Stimulated activated CD8-positive, alpha-beta memory T cell treated with anti-CD3 and anti-CD28 coated beads, Interleukin-7, amount 100 ng/mL, for 1 hour (primary cell): ENCODE data around the gene ULK4.
"Not testable (repeated sequence)": the region's sequence is repeated elsewhere in the genome, so short reads cannot be mapped to it uniquely, and the experiment has no call there.

Experiments used
- DNase-seq, 2 donors: peaks; one replicate each; pipeline ENCODE4 v3.0.0-alpha.2; 2020; ENCODE audit warnings: low read depth in 2 of 2

The ULK4 gene

DNA sequence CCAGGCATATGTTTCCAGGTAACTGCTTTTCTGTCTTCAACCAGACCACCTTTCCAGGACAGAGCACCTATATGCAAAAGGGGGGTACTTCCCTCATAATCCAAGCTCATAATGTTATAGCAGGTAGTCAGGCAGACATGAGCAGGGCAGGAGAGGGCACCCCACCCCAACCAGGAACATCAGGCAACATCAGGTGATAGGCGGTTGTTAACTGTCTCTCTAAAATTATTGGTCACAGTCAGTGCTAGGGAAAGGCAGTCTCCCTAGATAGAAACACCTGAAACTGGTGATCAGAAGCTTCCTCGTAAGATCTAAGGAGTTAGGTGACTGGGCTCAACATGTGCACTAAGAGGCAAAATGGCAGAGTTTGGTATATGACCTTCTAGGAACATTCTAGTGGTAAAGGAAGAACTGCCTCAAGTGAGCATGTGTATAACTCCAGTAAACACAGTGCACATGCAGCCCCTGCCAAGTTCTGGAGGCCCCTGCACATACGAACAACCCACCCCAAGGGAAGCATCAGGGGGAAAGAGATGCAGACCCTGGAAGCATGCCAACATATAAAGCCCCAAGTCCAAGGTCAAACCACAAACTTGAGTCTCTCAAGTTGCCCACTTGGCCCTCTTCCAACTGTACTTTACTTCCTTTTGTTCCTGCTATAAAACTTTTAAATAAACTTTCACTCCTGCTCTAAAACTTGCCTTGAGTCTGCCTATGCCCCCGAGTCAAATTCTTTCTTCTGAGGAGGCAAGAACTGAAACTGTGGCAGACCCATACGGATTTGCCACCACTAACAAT lies 270.9 kb downstream of the ULK4 start:
- DNase-seq, result no peak

DNA sequence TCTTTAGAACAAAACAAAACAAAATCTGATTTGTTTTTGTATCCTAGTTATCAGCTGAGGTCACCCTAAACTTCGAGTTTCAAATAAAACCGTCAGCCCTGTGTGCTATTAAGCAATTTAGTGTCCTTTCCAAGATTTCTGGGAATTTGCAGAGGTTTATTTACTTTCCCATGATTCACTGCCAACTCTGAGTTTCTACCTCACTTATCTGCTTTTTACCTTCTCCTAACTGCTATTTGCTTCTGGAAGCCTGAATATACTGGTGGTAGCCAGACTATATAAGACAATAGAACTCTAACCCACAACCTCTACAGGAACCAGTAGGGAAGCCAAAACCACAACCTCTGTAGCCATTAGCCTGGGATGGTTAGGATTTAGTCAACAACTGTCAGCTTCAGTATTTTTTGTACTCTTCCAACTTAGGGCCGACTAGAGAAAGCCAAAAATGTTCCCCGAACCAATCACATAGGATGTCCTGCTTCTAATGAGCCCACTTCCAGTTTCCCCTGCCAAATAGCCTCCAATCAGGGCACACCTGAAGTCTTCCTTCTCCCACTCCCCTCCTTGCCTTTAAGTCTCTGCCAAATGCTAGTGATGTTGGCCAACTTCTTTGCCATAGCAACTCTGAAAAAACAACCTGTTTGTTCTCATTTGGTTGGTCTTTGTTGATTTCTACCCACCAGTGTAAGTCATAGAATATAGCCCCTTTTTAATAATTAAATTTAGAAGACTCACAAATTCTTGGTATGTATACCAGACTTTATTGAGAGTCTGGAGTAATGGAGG lies 273.1 kb downstream of the ULK4 start:
- no peak for DNase-seq

DNA sequence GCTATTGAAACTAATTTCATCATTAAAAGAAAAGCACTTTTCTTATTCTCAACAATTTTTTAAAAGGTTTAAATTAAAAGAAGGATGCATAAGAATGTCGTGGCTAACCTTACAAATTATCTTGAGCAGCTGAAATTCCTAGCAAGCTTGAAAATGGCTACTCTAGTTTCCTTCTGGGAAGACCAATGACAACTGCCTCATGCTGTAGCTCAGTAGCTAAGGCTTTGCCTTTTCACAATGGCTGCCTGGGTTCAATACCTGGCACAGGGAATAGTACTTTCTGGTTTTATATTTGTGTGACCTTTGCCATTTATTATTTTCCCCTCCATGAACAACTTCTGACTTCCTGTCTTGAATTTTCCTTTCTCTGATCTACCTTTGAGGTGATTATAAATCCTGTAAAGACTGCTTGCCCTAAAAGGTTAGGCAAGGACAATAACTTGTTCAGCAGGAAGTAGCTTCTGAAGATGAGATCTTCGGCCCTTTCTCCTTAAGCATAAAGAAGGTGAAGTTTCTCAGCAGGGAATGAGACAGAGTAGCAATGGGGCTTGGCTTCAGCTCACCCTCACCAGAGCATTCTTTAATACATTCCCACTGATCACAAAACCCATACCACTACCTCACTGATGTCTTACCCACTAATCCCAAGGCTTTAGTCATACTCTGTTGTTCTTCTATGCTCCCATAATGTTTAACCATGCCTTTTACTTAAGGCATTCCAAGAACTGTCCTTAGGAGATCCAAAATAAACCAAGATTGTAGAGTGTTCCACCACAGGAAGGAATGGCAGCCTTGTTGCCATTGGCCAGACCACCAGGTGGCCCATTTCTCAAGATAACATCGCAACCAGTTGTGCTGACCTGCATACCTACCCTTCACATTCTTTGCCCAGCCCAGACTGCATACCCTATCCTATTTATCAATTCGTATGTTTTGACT lies 276.8 kb downstream of the ULK4 start:
- no peak for DNase-seq

DNA sequence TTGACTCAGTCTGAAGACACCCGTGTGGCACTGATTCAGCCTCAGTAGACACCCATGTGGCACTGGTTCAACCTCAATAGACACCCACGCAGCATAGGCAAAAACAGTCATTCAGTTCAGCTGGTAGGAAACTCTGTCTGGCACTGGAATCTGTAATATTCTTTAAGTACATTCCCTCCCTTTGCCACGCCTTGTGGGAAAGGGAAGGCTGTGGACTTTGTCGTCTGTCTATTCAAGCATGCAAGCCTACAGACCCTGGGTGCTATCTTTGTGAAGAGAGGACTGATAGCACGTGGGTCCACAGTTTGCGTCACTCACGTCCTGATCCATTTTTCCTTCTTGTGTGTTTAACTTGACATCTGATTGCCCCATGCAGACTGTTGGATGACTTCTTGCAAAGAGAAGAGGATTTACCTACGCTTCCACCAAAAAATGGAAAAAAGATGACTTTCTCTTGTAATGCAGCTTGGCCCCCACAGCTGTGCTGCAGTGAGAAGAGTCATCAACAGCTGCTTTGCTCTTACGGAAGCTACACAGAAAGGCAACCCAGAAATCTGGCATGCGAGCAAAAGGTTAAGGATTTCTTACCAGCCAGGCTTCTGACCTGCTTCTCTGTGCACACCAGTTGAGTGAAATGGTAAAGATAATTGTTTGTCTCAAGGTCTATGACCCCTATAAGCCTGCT lies 278.1 kb downstream of the ULK4 start:
- DNase-seq, result no peak

DNA sequence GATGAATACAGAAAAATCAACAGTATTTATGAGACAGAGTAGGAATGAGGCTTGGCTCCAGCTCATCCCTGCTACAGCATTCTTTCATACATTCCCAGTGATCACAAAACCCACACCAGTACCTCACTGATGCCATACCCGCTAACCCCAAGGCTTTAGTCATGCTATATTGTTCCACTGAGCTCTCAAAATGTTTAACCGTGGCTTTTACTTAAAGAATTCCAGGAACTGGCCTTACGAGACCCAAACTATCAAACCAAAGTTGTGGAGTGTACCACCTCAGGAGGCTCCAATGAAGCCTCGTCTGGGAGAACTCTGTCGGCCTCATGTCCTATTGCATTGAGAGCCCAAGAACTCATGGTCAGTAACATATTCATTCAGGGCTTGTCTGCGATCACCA lies 278.9 kb downstream of the ULK4 start:
- no peak for DNase-seq

DNA sequence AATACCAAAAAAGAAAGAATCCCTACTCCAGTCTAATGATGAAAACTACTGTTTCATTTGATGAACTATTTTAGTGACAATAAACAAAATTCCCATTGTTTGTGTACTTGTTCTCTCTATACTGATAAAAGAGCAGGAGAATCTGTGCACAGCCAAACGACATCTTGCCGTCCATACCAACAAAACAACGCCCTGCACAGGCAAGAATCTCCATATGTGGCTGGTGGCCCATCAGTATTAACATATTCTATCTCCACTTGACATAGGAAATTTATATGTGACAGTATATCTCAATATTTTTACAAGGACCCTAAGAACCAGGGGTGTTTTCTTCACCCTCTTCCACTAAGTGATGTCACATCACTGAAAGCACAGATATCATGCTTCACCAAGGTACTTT lies 279.5 kb downstream of the ULK4 start:
- no peak for DNase-seq

DNA sequence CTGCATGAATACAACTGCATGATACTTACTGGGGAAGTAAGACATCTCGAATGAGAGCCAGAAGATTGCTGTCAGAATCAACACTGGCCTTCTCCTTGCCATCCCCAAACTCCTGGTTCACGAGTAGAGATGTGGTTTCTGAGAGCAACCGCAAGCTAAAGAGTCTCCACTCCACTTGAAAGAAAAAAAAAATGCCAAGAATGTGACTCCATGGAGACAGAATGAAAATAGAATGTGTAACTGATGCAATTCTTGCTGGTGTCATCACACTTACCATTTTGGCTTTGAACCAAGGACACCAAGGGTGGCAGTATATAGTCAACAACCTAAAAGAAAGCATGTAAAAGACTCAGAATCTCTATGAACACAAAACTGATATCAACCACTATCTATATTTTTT lies 280.4 kb downstream of the ULK4 start:
- DNase-seq, result no peak

DNA sequence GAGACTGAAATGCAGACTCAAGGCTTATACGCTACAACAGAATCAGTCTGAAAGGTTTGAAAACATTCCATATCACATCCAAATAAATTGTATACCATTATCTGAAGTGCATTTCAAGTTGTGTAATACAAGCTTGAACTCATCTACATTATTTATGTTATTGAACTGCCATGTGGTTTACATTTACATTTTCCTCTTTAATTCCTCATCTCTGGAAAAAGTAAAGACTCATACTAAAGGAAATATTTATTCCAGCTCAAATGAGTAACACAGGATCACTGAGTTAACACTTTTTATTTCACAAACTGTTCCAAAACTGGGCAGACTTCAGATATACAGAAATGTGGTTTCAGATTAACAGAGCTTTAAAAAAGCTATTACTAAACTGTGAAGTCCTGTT lies 282.5 kb downstream of the ULK4 start:
- no peak for DNase-seq

DNA sequence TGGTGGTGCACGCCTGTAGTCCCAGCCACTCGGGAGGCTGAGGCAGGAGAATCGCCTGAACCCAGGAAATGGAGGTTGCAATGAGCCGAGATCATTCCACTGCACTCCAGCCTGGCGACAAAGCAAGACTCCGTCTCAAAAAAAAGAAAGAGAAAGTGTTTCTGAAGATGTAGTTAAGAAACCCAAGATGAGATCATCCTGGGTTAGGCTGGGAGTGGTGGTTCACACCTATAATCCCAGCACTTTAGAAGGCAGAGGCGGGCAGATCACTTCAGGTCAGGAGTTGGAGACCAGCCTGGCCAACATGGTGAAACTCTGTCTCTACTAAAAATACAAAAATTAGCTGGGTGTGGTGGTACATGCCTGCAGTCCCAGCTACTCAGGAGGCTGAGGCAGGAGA lies 286.8 kb downstream of the ULK4 start:
- not testable (repeated sequence) for DNase-seq

DNA sequence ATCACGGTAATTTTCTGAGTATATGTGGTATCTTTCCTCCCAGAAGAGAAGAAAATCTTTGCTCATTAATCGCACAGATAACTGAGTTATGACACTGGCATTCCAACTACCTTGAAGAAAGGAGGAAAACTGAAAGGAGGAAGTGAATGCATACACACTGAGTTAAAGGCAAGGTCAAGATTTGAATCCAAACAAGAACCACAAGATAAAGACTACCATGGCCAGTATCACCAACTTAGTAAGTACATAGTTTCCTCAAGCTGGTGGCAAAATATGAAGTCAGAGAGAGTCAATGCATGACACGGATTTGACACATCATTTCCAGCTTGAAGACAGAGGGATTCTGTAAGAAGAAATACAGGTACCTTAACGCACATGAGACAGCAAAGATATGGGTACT lies 287.5 kb downstream of the ULK4 start:
- DNase-seq, result no peak

DNA sequence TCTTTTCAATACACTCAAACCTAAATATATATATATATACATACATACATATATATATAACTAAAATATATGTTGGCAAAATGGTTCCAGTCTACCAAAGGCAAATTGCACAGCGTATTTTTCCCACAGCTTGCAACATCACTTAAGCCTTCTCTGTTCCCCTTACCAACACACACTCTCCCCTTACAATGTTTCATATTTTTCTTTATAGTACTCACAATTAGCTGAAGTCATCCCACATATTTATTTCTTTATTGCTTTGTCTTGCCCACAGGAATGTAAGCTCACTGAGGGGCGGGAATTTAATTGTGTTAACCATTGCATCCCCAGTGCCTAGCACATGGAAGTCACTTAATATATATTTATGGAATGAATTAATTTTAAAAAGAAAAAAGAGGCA lies 288.3 kb downstream of the ULK4 start:
- DNase-seq, result no peak

DNA sequence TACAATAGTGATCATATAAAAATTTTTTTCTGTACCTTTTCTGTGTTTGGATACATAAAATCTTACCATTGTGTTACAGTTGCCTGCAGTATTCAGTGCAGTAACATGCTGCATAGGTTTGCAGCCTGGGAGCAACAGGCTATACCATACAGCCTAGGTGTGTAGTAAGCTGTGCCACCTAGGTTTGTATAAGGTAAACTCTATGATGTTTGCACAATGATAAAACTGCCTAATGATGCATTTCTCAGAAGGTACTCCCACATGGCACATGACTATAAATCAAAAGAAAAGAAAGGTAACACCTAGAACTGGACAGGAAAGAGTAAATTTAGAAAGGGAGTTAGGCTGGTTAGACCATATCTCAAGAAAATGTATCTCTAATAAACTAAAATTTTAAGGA lies 293.5 kb downstream of the ULK4 start:
- no peak for DNase-seq

DNA sequence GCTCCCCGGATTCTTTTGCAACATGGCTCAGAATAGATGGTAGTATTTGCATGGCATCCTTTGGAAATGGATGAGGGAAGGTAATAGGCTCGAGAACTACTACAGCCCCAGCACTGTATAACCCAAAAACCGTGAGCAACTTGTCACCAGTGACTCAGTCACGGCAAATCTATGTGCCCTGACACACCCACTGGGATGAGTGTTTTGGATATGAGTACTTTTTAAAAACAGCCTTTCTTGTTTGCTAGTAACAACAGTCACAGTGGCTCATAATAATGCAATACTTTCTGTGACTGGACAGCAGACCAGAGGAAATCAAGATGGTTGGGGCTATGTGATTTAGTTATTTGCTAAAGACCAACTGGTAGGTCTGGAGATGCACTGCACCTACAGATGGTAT lies 299.6 kb downstream of the ULK4 start:
- DNase-seq, result no peak

DNA sequence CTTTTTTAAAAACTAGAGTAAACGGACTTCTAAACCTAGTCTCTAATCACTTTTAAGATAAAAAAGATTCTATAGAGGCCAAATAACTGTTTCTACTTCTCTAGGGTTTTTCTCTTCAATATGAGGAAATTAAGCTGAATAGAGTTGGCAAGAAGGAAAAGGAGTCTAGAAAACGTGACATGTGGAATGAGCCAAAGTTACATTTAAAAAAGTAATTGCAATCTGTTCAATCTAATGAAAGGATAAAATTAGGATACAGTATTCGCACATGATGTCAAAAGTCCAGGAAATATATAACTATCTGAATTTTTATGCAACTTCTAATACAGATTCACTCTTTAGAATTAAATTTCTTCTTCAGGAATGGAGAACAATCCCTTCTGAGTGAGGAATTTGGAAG lies 300.1 kb downstream of the ULK4 start:
- no peak for DNase-seq

DNA sequence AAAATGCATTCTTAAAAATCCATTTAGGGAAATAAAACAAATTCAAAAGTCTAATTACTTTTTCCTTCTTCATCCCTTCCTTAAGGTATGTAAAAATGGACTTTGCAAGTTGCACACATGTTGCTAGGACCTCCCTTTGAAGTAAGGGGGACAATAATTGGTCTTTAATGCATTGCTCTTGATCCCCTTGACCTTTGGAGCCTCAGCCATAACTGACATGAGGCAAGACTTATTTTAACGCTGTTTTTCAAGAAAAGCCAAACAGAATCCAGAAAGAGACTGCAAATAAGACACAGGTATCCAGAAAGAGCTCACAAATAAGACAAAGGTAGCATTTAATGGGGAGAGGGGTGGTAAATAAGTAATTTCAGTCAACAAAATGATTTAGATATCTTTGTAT lies 301.4 kb downstream of the ULK4 start:
- no peak for DNase-seq

DNA sequence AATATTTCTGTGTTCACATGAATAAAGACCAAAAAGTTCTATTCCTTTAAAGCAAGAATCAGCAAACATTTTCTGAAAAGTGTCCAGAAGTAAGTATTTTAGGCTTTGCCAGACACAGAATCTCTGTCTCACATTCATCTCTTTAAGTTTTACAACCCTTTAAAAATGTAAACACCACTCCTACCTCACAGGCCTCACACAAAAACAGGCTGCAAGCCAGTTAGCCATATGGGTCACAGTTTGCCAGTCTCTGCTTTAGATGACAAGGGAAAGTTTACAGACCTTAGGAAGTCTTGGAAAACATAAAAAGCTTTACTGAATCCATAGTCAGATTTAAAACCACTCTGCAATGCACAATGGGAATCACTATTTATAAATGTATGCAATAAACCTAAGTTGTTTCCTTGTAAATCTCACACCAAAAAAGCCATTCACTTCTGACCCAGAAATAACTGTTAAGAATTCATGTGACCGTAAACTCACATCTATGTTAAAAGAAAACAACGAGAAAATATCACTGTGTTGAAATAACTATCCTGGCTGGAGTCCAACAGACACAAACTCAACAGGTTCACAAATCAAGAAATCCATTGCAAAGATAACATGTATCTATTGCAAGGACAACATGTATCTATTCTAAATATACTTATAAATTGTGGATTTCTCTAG lies 308.2 kb downstream of the ULK4 start:
- DNase-seq, result no peak

DNA sequence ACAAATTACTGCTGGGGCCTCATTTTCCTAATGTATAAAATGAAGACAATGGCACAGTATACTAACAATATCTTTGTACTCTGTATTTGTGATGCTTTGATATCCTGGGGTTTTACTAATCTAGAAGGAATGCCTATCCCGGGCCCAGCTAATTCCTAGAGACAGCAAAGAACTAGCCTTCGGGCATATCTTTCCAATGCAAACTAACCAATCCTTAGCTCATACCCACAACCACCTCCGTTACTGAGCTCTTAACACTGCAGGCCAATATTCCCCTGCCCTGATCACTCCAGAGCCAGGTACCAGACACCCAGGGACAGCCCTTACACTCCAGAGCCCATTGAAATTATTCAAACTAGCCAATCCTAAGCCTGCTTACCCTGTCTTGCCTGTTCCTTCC lies 309.0 kb downstream of the ULK4 start:
- no peak for DNase-seq

DNA sequence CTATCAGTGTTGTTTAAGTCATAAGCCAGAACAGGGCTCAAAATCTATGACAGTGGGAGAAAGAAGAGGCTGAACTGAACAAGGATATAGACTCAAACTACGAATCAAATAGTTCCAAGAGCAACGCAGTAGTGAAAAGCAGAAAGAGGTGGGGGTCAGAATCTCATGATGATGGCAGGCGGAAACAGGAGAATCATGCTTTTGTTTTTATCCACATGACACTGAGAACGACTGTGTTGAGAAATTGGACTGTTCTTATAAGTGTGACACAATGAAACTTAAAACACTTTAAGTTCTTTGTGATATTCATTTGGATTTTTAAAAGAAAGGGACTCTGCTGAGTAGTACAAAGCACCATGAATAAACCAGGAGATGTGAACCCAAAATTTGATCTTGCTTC lies 309.4 kb downstream of the ULK4 start:
- DNase-seq, result no peak

DNA sequence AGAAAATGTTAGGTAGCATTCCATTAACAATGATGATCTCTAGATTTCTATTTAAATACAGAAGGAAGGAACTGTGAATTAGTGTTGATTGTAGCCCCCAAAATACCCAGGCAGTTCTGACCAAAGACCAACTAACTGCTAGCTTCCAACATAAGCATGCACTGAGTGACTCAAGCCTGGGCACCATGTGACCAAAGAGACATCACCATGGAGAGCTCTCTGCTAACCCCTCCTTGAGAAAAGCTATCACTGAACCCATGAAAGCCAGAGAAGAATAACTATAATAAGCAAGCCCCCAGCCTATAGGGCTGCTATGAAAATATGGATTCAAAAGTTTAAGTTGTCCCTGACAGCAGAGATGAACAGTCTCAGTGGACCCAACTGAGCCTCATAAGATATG lies 310.2 kb downstream of the ULK4 start:
- DNase-seq, result no peak

DNA sequence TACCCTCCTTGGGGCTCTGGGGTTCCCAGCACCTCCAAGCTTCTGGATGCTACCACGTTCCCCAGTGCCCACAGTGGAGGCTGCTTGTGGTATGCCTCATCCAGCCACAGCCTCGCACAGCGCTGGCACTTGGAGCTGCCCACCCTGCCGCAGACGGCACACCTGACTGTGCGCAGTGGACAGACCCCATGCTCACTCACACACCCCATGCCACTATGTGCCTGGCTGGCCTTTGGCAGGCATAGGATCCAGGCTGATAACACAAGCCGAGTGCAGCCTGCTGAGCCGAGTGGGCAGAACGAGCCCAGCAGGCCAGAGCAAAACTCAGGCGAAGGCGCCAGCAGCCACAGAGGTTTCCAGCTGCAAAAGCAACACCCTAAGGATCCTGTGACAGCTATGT lies 311.5 kb downstream of the ULK4 start:
- no peak for DNase-seq

DNA sequence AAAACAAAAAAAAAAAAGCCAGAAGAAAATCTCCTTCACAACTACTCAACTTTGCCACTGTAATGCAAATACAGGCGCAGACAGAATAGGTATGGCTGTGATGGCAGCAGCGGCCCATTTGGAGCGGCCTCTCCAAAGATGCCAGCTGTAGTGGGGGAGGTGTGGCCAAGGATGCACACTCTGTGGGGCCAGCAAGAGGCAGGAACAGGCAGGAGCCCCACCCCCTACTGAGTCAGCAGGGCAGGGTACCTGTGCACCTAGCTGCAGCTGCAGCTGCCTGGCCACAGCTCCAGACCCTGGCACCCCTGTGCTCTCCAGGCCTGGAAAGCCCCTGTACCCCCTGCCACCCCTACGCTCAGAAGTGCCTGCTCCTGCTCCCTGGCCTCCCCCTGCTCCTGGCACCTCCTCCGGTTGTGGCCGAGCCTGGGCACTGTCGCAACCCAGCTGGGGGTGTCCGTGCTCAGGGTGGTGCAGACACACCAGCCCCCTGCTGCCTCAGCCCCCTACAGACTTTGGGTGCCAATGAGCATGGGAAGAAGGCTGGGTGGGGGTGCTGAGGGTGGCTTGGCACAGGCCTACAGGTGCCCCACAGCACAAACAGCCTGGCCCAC lies 312.7 kb downstream of the ULK4 start:
- DNase-seq, result no peak
